Measurements from ENCODE around the gene PLAC8. TPM values are rescaled to one million over a fixed set of nuclear protein-coding genes. Genes with fewer than 3 reads are reported as not detected.
"Not testable (repeated sequence)": the region's sequence is repeated elsewhere in the genome, so short reads cannot be mapped to it uniquely, and the experiment has no call there.

Gene PLAC8
- total and polyA plus RNA-seq, 8 donors = 10.5 to 372 (median 47.3) TPM

GRCh38 chr4:83062739-83063138 is 51.8 kb downstream of the PLAC8 start:
- DNase-seq = no peak
- H3K36me3 ChIP-seq = peaks cover 23 to 98% (median 94%) of the 10 kb centered on the region in 4 donors
- no peaks in the 10 kb centered on the region for H3K4me1 ChIP-seq
- no peaks in the 10 kb centered on the region for H3K9me3 ChIP-seq
- TF ChIP-seq EP300 (IDR thresholded peaks at IDR 0.05) = no peak
- no peak for TF ChIP-seq POLR2A (IDR thresholded peaks at IDR 0.05)
- TF ChIP-seq CTCF (IDR thresholded peaks at IDR 0.05) = no peak
- no peak for TF ChIP-seq POLR2AphosphoS5 (IDR thresholded peaks at IDR 0.05)
- H3K4me3 ChIP-seq = no peak overlapping the region
- H3K27me3 ChIP-seq = no peaks in the 10 kb centered on the region
- H3K27ac ChIP-seq = no peak overlapping the region
- 91 to 96% (median 93%) methylated on average over 4 of the region's 4 CpGs for WGBS, 5 donors
- intact Hi-C loops (cut with DNase I; ENCODE audit: low total_unique reads) = no loop called here

GRCh38 chr4:83054928-83055327 is 59.6 kb downstream of the PLAC8 start:
- Histone ChIP-seq H3K9me3 (no peaks in the 10 kb centered on the region), H3K27ac (no peak overlapping the region), H3K4me1 (no peaks in the 10 kb centered on the region), H3K27me3 (no peaks in the 10 kb centered on the region), H3K36me3 (peaks cover 21 to 85% (median 82%) of the 10 kb centered on the region in 4 donors), H3K4me3 (no peak overlapping the region)
- intact Hi-C loops (cut with DNase I; ENCODE audit: low total_unique reads) = no loop called here
- TF ChIP-seq POLR2AphosphoS5 (IDR thresholded peaks at IDR 0.05) (no peak), CTCF (IDR thresholded peaks at IDR 0.05) (no peak), POLR2A (IDR thresholded peaks at IDR 0.05) (no peak), EP300 (IDR thresholded peaks at IDR 0.05) (no peak)
- DNase-seq = peak in 1 of 2 donors; percentile 33

- H3K27ac ChIP-seq; H3K27me3 ChIP-seq; DNase-seq; H3K9me3 ChIP-seq; H3K4me1 ChIP-seq; intact Hi-C loops (cut with DNase I; ENCODE audit: low total_unique reads); H3K4me3 ChIP-seq: not testable (repeated sequence)
- 85 to 96% (median 94%) methylated on average over 8 of the region's 8 CpGs for WGBS, 5 donors
- H3K36me3 ChIP-seq = peaks cover 22 to 56% (median 47%) of the 10 kb centered on the region in 4 donors
Measured at GRCh38 chr4:83048781-83049180, 65.7 kb downstream of the PLAC8 start.

GRCh38 chr4:83046693-83047473 is 67.6 kb downstream of the PLAC8 start:
- no peak overlapping the region for H3K27ac ChIP-seq
- H3K4me1 ChIP-seq = no peaks in the 10 kb centered on the region
- WGBS, 5 donors = 68 to 85% (median 80%) methylated on average over 8 of the region's 8 CpGs
- no peaks in the 10 kb centered on the region for H3K9me3 ChIP-seq
- H3K27me3 ChIP-seq = no peaks in the 10 kb centered on the region
- H3K4me3 ChIP-seq = no peak overlapping the region
- H3K36me3 ChIP-seq = peaks cover 18 to 42% (median 33%) of the 10 kb centered on the region in 4 donors
- intact Hi-C loops (cut with DNase I; ENCODE audit: low total_unique reads) = no loop called here
- DNase-seq = no peak
- TF ChIP-seq POLR2AphosphoS5 (IDR thresholded peaks at IDR 0.05) (no peak), EP300 (IDR thresholded peaks at IDR 0.05) (no peak), POLR2A (IDR thresholded peaks at IDR 0.05) (no peak), CTCF (IDR thresholded peaks at IDR 0.05) (no peak)

GRCh38 chr4:83043801-83044407 is 70.6 kb downstream of the PLAC8 start:
- no peak overlapping the region for H3K27ac ChIP-seq
- no peak for DNase-seq
- intact Hi-C loops (cut with DNase I; ENCODE audit: low total_unique reads) = no loop called here
- no peaks in the 10 kb centered on the region for H3K4me1 ChIP-seq
- H3K4me3 ChIP-seq = no peak overlapping the region
- H3K36me3 ChIP-seq = peaks cover 0 to 15% (median 6%) of the 10 kb centered on the region in 4 donors
- no peaks in the 10 kb centered on the region for H3K9me3 ChIP-seq
- no peak for TF ChIP-seq POLR2AphosphoS5 (IDR thresholded peaks at IDR 0.05)
- no peak for TF ChIP-seq CTCF (IDR thresholded peaks at IDR 0.05)
- no peak for TF ChIP-seq EP300 (IDR thresholded peaks at IDR 0.05)
- TF ChIP-seq POLR2A (IDR thresholded peaks at IDR 0.05) = no peak
- no peaks in the 10 kb centered on the region for H3K27me3 ChIP-seq
- 92 to 96% (median 95%) methylated on average over 14 of the region's 14 CpGs for WGBS, 5 donors

GRCh38 chr4:83043157-83043556 is 71.4 kb downstream of the PLAC8 start:
- H3K27me3 ChIP-seq; H3K4me1 ChIP-seq; intact Hi-C loops (cut with DNase I; ENCODE audit: low total_unique reads); H3K4me3 ChIP-seq; H3K27ac ChIP-seq; DNase-seq; H3K9me3 ChIP-seq: not testable (repeated sequence)
- H3K36me3 ChIP-seq = peaks cover 0 to 15% (median 6%) of the 10 kb centered on the region in 4 donors
- WGBS, 5 donors = 91 to 98% (median 94%) methylated on average over 2 of the region's 2 CpGs

Data from stomach (tissue), 9 donors.